ENCODE data around the gene NAA16.

The NAA16 gene

GRCh38 chr13:41304551-41304950, 6.5 kb upstream of the NAA16 start:
- DNase-seq (ENCODE audit: low read depth in 2 of 2) = no peak

GRCh38 chr13:41306271-41307145, 4.6 kb upstream of the NAA16 start:
- DNase-seq (ENCODE audit: low read depth in 2 of 2) = no peak

GRCh38 chr13:41307884-41308640, 3.0 kb upstream of the NAA16 start:
- DNase-seq (ENCODE audit: low read depth in 2 of 2) = no peak

GRCh38 chr13:41311406-41312175, 524 bp downstream of the NAA16 start:
- peak; percentile 14 to 35 for DNase-seq (ENCODE audit: low read depth in 2 of 2)

GRCh38 chr13:41312176-41312500, 1.1 kb downstream of the NAA16 start:
- DNase-seq (ENCODE audit: low read depth in 2 of 2) = no peak

GRCh38 chr13:41313117-41313516, 2.0 kb downstream of the NAA16 start:
- no peak for DNase-seq (ENCODE audit: low read depth in 2 of 2)

GRCh38 chr13:41313659-41314197, 2.7 kb downstream of the NAA16 start:
- no peak for DNase-seq (ENCODE audit: low read depth in 2 of 2)

- no peak for DNase-seq (ENCODE audit: low read depth in 2 of 2)
These were observed 4.5 kb downstream of the NAA16 start for GRCh38 chr13:41315443-41316047.

- no peak for DNase-seq (ENCODE audit: low read depth in 2 of 2)
These were observed 6.2 kb downstream of the NAA16 start for GRCh38 chr13:41317243-41317642.

GRCh38 chr13:41325752-41326151, 14.7 kb downstream of the NAA16 start:
- no peak for DNase-seq (ENCODE audit: low read depth in 2 of 2)

GRCh38 chr13:41326661-41327060, 15.6 kb downstream of the NAA16 start:
- no peak for DNase-seq (ENCODE audit: low read depth in 2 of 2)

- DNase-seq (ENCODE audit: low read depth in 2 of 2) = no peak
These were observed 17.1 kb downstream of the NAA16 start for GRCh38 chr13:41327994-41328790.

- no peak for DNase-seq (ENCODE audit: low read depth in 2 of 2)
These were observed 21.8 kb downstream of the NAA16 start for GRCh38 chr13:41332829-41333228.

- DNase-seq (ENCODE audit: low read depth in 2 of 2) = no peak
These were observed 23.7 kb downstream of the NAA16 start for GRCh38 chr13:41334810-41335209.

GRCh38 chr13:41344358-41344757, 33.3 kb downstream of the NAA16 start:
- DNase-seq (ENCODE audit: low read depth in 2 of 2) = no peak

- DNase-seq (ENCODE audit: low read depth in 2 of 2) = no peak
These were observed 34.3 kb downstream of the NAA16 start for GRCh38 chr13:41345165-41345913.

- no peak for DNase-seq (ENCODE audit: low read depth in 2 of 2)
These were observed 35.0 kb downstream of the NAA16 start for GRCh38 chr13:41345914-41346589.

GRCh38 chr13:41352935-41353840, 42.1 kb downstream of the NAA16 start:
- DNase-seq (ENCODE audit: low read depth in 2 of 2) = peak in 1 of 2 donors; percentile 21
